DMS153 (cell line): ENCODE measurements around the gene APOL6.
"Not testable (repeated sequence)": the region's sequence is repeated elsewhere in the genome, so short reads cannot be mapped to it uniquely, and the experiment has no call there.

Experiments
- DNase-seq: peaks from one replicate; lab custom pipeline; 2025; lab: John Stamatoyannopoulos, UW

The APOL6 gene

DNA sequence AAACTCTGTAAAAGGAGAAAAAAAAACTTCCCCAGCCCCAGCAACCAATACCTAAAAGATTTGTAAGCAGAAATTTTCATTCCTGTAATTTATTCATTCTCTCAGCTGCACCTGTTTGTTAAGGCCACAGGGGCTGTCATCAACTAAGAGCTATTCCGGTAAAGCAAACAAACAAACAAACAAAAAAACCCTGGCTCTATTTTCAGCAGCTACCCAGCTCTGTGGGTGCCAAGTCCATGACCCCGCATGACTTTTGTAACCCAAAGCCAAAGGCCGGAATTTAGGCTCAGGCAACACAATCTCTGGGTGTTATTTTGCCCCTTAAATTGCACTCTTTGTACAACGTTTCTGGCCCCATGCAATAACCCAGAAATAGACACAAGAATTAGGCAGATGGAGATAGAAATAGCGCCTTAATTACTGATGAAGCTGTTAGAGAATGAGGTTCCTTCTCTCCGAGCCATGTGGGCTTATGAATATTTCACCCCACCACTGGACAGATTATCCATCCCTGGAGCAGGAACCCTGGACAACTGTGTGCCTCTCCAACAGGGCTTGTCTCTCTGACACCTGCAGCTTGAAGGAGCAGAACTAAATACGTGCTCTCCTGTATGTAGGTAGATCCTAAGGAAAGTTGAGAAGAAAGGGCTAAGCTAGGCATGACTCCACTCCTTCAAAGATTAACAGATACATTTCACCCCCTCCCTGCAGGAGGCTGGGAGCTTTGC lies 29.4 kb downstream of the APOL6 start:
- DNase-seq: no peak

DNA sequence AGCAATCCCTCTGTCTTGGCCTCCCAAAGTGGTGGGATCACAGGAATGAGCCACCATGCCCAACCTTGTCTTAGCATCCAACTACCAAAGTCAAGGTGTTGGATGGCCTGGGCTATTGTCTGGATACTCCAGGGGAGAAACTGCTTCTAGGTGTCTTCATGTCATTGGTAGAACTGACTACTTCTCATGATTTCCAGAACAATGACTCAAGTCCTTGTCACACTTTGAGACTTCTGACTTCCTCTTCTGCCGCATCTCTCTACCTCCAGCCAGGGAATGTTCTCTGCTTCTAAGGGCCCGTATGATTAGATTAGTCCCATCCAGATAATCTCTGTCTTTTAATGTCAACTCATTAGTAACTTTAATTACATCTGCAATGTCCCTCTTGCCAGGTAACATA lies 30.6 kb downstream of the APOL6 start:
- DNase-seq: no peak

DNA sequence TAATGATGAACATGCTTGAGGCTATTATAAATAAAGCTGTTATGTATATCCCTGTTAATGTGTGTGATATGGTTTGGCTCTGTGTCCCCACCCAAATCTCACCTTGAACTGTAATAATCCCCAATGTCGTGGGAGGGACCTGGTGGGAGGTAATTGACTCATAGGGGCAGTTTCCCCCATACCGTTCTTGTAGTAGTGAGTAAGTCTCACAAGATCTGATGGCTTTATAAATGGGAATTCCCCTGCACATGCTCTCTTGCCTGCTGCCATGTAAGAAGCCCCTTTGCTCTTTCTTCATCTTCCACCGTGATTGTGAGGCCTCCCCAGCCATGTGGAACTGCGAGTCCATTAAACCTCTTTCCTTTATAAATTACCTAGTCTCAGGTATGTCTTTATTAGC lies 31.2 kb downstream of the APOL6 start:
- DNase-seq: not testable (repeated sequence)

- DNase-seq: no peak
These were observed 33.3 kb downstream of the APOL6 start for GRCh38 chr22:35681454-35682052.

DNA sequence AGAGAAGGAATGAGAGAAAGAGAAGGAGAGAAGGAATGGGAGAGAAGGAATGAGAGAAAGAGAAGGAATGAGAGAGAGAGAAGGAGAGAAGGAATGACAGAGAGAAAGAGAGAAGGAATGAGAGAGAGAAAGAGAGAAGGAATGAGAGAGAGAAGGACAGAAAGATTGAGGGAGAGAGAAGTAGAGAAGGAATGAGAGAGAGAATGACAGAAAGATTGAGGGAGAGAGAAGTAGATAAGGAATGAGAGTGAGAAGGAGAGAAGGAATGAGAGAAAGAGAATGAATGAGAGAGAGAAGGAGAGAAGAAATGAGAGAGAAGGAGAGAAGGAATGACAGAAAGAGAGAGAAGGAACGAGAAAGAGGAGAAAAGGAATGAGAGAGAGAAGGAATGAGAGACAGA lies 35.3 kb downstream of the APOL6 start:
- DNase-seq: no peak

- peak; percentile 11 for DNase-seq
These were observed 36.0 kb downstream of the APOL6 start for GRCh38 chr22:35684270-35684700.

DNA sequence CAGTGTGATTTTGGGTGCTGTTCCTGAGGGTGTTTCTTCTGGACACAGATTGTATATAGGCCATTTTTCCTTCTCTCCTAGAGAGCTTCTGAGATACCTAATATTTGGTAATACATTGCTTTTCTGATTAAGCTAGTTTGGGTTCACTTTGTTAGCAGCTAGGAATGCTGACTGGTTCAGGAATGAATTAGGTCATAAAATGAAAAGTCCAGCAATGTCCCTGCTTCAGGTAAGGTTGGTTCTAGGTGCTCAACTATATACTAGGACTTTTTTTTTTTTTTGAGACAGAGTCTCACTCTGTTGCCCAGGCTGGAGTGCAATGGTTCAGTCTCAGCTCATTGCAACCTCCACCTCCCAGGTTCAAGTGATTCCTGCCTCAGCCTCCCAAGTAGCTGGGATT lies 36.5 kb downstream of the APOL6 start:
- DNase-seq: no peak

GRCh38 chr22:35685731-35686130 lies 37.5 kb downstream of the APOL6 start:
- no peak for DNase-seq

DNA sequence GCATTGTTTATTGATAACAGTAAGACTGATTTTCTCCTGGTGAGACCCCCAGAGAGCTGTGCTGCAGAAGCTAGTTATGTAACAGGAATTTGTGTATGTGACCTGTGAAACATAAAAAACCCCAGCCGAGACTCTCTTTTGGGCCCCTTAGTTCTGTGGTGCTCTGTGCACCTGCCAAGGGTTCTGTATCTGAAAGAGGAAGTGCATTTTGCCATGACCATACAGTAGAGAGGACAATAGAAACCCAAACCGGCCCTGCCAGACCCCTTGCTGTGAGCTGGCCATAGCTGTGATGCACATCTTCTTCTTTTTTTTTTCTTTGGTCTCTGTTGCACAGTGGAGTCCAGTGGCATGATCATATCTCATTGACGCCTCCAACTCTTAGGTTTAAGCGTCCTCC lies 38.1 kb downstream of the APOL6 start:
- no peak for DNase-seq

DNA sequence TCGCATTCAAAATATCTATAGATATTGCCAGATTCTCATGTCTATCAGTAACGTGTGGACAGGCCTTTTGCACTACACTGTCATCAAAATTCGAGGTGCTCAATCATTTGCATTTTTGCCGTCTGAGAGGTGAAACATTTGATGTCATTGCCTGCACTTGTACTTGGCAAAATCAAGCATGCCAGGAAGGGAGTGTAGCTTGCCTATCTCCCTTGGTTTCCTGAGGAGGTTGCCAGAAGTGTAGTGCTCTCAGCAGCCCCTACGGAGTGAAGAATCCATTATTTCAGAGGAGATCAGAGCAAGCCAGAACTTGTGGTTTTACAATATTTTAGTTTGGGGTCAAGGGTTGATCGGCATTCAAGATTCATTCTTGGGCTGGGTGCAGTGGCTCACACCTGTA lies 39.2 kb downstream of the APOL6 start:
- DNase-seq: no peak

DNA sequence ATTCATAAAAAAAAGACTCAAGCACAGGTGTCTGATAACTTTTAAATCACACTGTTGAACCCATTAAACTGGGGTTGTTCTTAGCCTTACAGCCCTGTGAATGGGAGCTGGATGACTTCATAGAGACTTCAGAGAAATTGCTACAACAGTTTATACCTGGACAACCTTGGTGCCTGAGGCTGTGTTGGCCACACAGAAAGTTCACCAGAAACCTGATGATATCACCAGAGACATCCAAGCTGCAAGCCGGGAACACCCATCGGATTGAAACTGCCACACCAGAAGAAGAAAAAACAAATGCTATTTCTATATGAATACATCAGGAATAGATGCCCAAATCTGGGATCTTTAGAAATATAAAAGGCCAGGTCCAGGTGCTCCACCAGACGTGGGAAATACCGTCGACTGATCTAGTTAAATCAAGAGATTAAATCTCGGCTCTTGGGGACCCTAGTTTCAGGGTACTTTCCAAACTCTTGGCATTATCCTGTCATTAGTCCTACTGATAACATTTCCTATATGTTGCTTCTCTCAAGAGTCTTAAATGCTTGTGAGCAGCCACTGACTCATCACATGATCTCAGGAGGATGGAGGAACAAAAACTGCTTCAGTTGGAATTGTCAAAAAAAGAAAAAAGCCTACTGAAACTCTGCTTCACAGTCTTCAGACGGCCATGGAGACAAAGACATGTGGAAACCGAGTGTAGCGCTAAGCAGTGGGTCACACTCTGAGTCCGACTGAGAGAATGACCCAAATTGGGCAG lies 40.8 kb downstream of the APOL6 start:
- DNase-seq: no peak

GRCh38 chr22:35690001-35690400 lies 41.8 kb downstream of the APOL6 start:
- DNase-seq: no peak

GRCh38 chr22:35695202-35695601 lies 47.0 kb downstream of the APOL6 start:
- no peak for DNase-seq

DNA sequence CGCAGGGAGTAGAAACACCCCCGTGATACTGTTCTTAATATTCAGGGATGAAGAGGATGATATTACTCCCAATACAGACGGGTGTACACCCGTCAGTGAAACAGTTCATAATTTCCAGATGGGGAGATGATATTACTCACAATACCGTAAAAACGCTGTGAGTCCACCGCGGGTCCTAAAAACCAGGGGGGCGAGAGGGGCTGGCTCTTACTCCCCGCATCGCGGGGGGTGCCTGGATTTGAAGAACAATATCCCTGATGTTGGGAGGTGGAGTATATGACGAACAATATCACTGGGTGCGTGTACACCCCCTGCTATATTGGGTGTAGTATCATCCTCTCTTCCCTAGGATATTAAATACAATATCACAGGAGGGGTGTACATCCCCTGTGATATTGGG lies 48.9 kb downstream of the APOL6 start:
- DNase-seq: no peak

GRCh38 chr22:35699852-35700251 lies 51.6 kb downstream of the APOL6 start:
- not testable (repeated sequence) for DNase-seq

- no peak for DNase-seq
These were observed 55.8 kb downstream of the APOL6 start for GRCh38 chr22:35703861-35704584.

DNA sequence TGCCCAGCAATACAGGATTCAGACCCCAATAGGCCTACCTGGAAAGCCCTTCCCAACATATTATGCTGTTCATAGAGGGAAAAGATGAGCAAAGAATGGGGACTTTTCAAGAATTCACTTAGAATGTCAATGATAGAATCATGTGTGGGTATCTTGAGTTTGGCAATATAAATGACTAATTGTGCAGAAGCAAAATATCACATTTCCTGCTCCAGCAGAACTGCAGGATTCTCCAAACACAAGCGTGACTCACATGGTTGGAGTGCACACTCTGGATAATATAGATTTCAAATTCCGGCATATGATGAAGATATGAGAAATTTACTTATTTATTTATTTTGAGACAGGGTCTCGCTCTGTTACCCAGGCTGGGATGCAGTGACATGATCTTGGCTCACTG lies 56.9 kb downstream of the APOL6 start:
- no peak for DNase-seq

DNA sequence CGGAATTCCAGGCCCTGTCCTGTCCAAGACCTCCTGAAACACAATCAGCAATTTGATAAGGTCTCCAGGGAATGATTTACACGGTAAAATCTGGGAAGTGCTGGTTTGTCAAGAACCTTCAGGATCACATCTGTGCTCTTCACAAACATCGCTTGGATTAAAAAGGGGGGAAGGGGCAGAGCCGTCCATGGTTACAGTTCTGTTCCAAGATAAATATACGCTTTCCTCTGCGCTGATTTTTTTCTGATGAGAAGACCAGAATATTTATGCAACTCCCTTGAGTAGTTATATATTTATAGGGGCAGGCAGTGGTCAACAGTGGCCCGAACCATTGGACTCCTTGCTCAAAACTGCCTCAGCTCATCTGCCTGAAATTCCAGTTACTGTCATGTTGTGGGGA lies 60.2 kb downstream of the APOL6 start:
- no peak for DNase-seq

GRCh38 chr22:35708917-35709316 lies 60.7 kb downstream of the APOL6 start:
- no peak for DNase-seq

DNA sequence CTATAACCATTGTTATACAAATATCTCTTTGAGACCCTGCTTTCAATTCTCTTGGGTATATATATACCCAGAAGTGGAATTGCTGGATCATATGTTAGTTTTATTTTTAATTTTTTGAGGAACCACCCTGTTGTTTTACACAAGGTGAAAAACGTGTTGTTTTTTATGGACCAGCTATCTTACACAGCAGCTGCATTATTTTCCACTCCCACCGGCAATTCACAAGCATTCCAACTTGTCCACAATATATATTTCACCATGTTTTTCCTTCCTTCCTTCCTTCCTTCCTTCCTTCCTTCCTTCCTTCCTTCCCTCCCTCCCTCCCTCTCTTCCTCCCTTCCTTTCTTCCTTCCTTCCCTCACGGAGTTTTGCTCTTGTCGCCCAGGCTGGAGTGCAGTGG lies 63.1 kb downstream of the APOL6 start:
- no peak for DNase-seq

GRCh38 chr22:35712672-35713071 lies 64.4 kb downstream of the APOL6 start:
- no peak for DNase-seq

DNA sequence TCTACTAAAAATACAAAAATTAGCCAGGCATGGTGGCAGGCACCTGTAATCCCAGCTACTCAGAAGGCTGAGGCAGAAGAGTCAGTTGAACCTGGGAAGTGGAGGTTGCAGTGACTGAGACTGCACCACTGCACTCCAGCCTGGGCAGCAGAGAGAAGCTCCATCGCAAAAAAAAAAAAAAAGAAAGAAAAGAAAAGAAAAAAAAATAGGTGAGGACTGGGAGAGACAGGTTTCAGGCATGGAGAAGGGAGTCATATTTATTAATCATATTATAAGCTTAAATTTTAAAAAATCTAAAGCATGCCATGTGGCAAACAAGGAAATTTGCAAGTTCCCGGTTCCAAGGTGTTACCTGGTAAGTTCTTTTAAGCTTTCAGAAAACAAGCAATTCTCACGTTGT lies 69.3 kb downstream of the APOL6 start, which contains the start of gene APOL5:
TSS of gene APOL5 (plus strand) at position 301 of the 400 bp plus-strand sequence. CDS start at position 301, 0 bp downstream.
- no peak for DNase-seq
